ENCODE data around the gene ARHGEF17.

DNA sequence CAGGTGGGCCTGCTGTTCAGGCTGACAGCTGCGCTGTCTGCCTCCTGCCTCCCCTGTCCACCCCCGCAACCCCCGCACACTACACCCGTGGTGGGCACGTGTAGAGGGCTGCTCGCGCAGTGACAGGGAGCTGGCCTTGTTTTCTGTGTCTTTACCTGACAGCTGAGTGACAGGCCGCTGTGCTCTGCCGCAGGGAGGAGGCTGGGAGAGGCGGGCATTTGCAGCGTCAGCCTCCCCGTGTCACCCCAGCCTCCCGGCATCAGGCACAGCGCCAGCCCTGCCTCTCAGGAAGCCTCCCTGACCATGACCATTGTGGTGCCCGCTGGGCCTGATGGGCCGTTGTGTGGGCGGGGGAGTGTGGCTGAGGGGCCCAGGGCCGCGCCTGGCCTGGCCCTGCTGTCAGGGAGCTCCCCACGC is 36.1 kb downstream of the ARHGEF17 start:
- TF ChIP-seq, protein P1, sequence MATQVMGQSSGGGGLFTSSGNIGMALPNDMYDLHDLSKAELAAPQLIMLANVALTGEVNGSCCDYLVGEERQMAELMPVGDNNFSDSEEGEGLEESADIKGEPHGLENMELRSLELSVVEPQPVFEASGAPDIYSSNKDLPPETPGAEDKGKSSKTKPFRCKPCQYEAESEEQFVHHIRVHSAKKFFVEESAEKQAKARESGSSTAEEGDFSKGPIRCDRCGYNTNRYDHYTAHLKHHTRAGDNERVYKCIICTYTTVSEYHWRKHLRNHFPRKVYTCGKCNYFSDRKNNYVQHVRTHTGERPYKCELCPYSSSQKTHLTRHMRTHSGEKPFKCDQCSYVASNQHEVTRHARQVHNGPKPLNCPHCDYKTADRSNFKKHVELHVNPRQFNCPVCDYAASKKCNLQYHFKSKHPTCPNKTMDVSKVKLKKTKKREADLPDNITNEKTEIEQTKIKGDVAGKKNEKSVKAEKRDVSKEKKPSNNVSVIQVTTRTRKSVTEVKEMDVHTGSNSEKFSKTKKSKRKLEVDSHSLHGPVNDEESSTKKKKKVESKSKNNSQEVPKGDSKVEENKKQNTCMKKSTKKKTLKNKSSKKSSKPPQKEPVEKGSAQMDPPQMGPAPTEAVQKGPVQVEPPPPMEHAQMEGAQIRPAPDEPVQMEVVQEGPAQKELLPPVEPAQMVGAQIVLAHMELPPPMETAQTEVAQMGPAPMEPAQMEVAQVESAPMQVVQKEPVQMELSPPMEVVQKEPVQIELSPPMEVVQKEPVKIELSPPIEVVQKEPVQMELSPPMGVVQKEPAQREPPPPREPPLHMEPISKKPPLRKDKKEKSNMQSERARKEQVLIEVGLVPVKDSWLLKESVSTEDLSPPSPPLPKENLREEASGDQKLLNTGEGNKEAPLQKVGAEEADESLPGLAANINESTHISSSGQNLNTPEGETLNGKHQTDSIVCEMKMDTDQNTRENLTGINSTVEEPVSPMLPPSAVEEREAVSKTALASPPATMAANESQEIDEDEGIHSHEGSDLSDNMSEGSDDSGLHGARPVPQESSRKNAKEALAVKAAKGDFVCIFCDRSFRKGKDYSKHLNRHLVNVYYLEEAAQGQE (IDR thresholded peaks at IDR 0.05; ENCODE audit: insufficient read depth in 1 of 2, low read depth in 2 of 2, low read length in 2 of 2): no peak
- TF ChIP-seq FOXP2 (optimal IDR thresholded peaks at IDR 0.05; ENCODE audit: borderline replicate concordance, extremely low read depth, extremely low read length, insufficient read depth) (no peak), TAF1 (IDR thresholded peaks at IDR 0.05; ENCODE audit: borderline replicate concordance, insufficient read depth, low read length) (no peak), SIN3A (IDR thresholded peaks at IDR 0.05; ENCODE audit: borderline replicate concordance, insufficient read depth, low read length) (no peak)
